Measurements from ENCODE around the gene ZNF454. TPM values are rescaled to one million over a fixed set of nuclear protein-coding genes. Genes with fewer than 3 reads are reported as not detected.

The ZNF454 gene
- total and polyA plus RNA-seq, 2 experiments from 2014 or later = 4.9 to 5.9 TPM

GRCh38 chr5:178989311-178989710, 48.3 kb downstream of the ZNF454 start:
- peaks cover 10% of the 10 kb centered on the region for H3K36me3 Mint-ChIP-seq (ENCODE audit: low read depth)
- no peak overlapping the region for H3K4me3 ChIP-seq

More at GRCh38 chr5:178989311-178989710, 48.3 kb downstream of the ZNF454 start:
- no peak for DNase-seq (ENCODE audit: low spot score)
- no peaks in the 10 kb centered on the region for H4K20me1 ChIP-seq (replicated peaks; ENCODE audit: insufficient read depth)
- H2AFZ ChIP-seq = no peak overlapping the region
- Mint-ChIP-seq H3K27me3 (ENCODE audit: insufficient read depth, low read depth, poor library complexity) (peaks cover 34% of the 10 kb centered on the region), H3K9me3 (peaks cover 76% of the 10 kb centered on the region), H3K4me3 (no peak overlapping the region), H3K27ac (no peak overlapping the region), H3K4me1 (no peaks in the 10 kb centered on the region)
- H3K4me2 ChIP-seq = no peak overlapping the region
- H3F3A ChIP-seq (replicated peaks; ENCODE audit: low read depth) = no peaks in the 10 kb centered on the region
- TF ChIP-seq EZH2phosphoT487 (IDR thresholded peaks at IDR 0.05; ENCODE audit: unreplicated experiment) (no peak), ZNF462 (CRISPR knock-in tag; IDR thresholded peaks at IDR 0.05) (no peak), NANOG (IDR thresholded peaks at IDR 0.05; ENCODE audit: borderline replicate concordance) (no peak), CTCF (conservative IDR thresholded peaks at IDR 0.05; ENCODE audit: low read depth in 2 of 2) (no peak), POLR2AphosphoS5 (IDR thresholded peaks at IDR 0.05; ENCODE audit: low read depth) (no peak)
- H3K79me2 ChIP-seq (replicated peaks; ENCODE audit: insufficient read depth) = no peaks in the 10 kb centered on the region
- H3K9me2 ChIP-seq (ENCODE audit: insufficient read depth) = no peaks in the 10 kb centered on the region
- H3K27ac ChIP-seq (ENCODE audit: low read depth) = no peak overlapping the region
- H3K27me3 ChIP-seq (ENCODE audit: insufficient read depth) = peaks cover 21% of the 10 kb centered on the region
- no peaks in the 10 kb centered on the region for H3K4me1 ChIP-seq (ENCODE audit: insufficient read depth)
- H3K36me3 ChIP-seq (ENCODE audit: insufficient read depth) = no peaks in the 10 kb centered on the region
- ATAC-seq = no peak
